ENCODE data around the gene CYP2A7. TPM values are rescaled to one million over a fixed set of nuclear protein-coding genes. Genes with fewer than 3 reads are reported as not detected.

CYP2A7 gene
- total and polyA plus RNA-seq, 2 of the 8 experiments (the other 6 are each of a cell fraction or from before 2014, with no cell fraction given): 0.23 TPM; not detected in 1

GRCh38 chr19:40862333-40862732 lies 19.7 kb downstream of the CYP2A7 start (continued):
- TF ChIP-seq CHD7 (IDR thresholded peaks at IDR 0.05; ENCODE audit: insufficient replicate concordance, low read length) (no peak), KDM4A (IDR thresholded peaks at IDR 0.05; ENCODE audit: low read depth, low read length, severe bottlenecking) (no peak)
